Colonic mucosa (tissue), 4 donors: ENCODE data around the gene ACKR4. TPM values are rescaled to one million over a fixed set of nuclear protein-coding genes. Genes with fewer than 3 reads are reported as not detected.

ENCODE experiments used
- DNase-seq: peaks from one replicate; pipeline ENCODE4 v3.0.0-alpha.2; 2020
- H3K27ac ChIP-seq: fragments of 200-600 bp; one replicate; pipeline ENCODE4 v1.8.0; 2021
- H3K27me3 ChIP-seq: fragments of 200-600 bp; one replicate; pipeline ENCODE4 v1.8.0; 2021
- H3K36me3 ChIP-seq: fragments of 200-600 bp; one replicate; pipeline ENCODE4 v1.8.0; 2021
- H3K4me1 ChIP-seq: fragments of 200-600 bp; one replicate; pipeline ENCODE4 v1.8.0; 2021; ENCODE audit warnings: mild to moderate bottlenecking
- H3K4me3 ChIP-seq: fragments of 200-600 bp; one replicate; pipeline ENCODE4 v1.8.0; 2021
- H3K9ac ChIP-seq, 2 donors: one replicate each; pipeline ENCODE4 v1.7.0; 2013; ENCODE audit warnings: control low read depth in 2 of 2, low read depth in 2 of 2, low read length in 2 of 2
- H3K9me3 ChIP-seq: fragments of 200-600 bp; one replicate; pipeline ENCODE4 v1.8.0; 2021
- intact Hi-C: fragments of 100-400 bp; cut with DNase I; formaldehyde crosslinking; loops from one replicate; pipeline ENCODE4 v1.14.1; 2022
- total RNA-seq, 2 donors: library from RNA; stranded (reverse); fragmentation: NEBNext Ultra II Directional in 1 of 2; extraction: Animal tissue kit (Norgen Biotek cat#: 25700) in 1 of 2; gene quantifications; one replicate each; pipeline ENCODE4 v1.2.1, GENCODE V29; 2021
- TF ChIP-seq, protein P1 (sequence below): fragments of 200-600 bp; IDR thresholded peaks from one replicate; pipeline ENCODE4 v1.8.0; 2022; ENCODE audit warnings: antibody characterized with exemption, mild to moderate bottlenecking
- donor health status: healthy.
- donor health status: DM: no; HTN: no; CAD: no.
- donor health status: DM: no; HTN: no; CAD: no.

Gene ACKR4
- total RNA-seq, 2 donors from 2014 or later = 0.90 TPM; not detected in 1

DNA sequence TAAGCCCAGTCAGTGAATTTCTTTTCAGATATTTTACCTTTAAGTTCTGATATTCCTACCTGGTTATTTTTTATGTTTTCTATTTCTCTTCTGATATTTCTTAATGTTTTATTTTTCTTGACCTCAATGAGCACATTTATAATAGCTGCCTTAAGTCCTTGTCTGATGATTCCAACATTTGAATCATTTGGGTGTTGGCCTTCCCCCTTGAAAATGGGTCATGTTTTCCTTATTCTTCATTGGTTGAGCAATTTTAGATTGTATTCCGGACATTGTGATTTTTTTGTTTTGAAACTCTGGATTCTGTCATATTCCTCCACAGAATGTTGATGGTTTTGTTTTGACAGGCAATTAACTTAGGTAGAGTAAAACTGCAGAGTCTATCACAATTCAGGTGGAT lies 9.7 kb upstream of the ACKR4 start:
- H3K27ac ChIP-seq = no peak overlapping the region
- H3K9ac ChIP-seq = no peak overlapping the region
- intact Hi-C loops = no loop called here
- DNase-seq = no peak
- no peak overlapping the region for H3K4me3 ChIP-seq
- H3K4me1 ChIP-seq = no peaks in the 10 kb centered on the region
- no peaks in the 10 kb centered on the region for H3K36me3 ChIP-seq
- TF ChIP-seq, protein P1, sequence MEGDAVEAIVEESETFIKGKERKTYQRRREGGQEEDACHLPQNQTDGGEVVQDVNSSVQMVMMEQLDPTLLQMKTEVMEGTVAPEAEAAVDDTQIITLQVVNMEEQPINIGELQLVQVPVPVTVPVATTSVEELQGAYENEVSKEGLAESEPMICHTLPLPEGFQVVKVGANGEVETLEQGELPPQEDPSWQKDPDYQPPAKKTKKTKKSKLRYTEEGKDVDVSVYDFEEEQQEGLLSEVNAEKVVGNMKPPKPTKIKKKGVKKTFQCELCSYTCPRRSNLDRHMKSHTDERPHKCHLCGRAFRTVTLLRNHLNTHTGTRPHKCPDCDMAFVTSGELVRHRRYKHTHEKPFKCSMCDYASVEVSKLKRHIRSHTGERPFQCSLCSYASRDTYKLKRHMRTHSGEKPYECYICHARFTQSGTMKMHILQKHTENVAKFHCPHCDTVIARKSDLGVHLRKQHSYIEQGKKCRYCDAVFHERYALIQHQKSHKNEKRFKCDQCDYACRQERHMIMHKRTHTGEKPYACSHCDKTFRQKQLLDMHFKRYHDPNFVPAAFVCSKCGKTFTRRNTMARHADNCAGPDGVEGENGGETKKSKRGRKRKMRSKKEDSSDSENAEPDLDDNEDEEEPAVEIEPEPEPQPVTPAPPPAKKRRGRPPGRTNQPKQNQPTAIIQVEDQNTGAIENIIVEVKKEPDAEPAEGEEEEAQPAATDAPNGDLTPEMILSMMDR = no peak
- H3K9me3 ChIP-seq = no peaks in the 10 kb centered on the region
- H3K27me3 ChIP-seq = no peaks in the 10 kb centered on the region

GRCh38 chr3:132592216-132592615 lies 4.9 kb upstream of the ACKR4 start:
- H3K4me3 ChIP-seq = no peak overlapping the region
- TF ChIP-seq, protein P1 = no peak
- H3K27ac ChIP-seq = no peak overlapping the region
- no peaks in the 10 kb centered on the region for H3K4me1 ChIP-seq
- no peak overlapping the region for H3K9ac ChIP-seq
- H3K9me3 ChIP-seq = no peaks in the 10 kb centered on the region
- no peaks in the 10 kb centered on the region for H3K36me3 ChIP-seq
- no peak for DNase-seq
- H3K27me3 ChIP-seq = no peaks in the 10 kb centered on the region
- intact Hi-C loops = no loop called here

GRCh38 chr3:132593241-132593946 lies 3.7 kb upstream of the ACKR4 start:
- Histone ChIP-seq H3K4me3 (no peak overlapping the region), H3K4me1 (no peaks in the 10 kb centered on the region), H3K27me3 (no peaks in the 10 kb centered on the region), H3K9ac (no peak overlapping the region), H3K27ac (no peak overlapping the region), H3K9me3 (no peaks in the 10 kb centered on the region), H3K36me3 (no peaks in the 10 kb centered on the region)
- intact Hi-C loops = no loop called here
- DNase-seq = no peak
- TF ChIP-seq, protein P1 = no peak

- H3K36me3 ChIP-seq = no peaks in the 10 kb centered on the region
- no peak overlapping the region for H3K27ac ChIP-seq
- no peaks in the 10 kb centered on the region for H3K4me1 ChIP-seq
- DNase-seq = no peak
- TF ChIP-seq, protein P1 = no peak
- no peaks in the 10 kb centered on the region for H3K9me3 ChIP-seq
- intact Hi-C loops = no loop called here
- no peaks in the 10 kb centered on the region for H3K27me3 ChIP-seq
- no peak overlapping the region for H3K4me3 ChIP-seq
- H3K9ac ChIP-seq = no peak overlapping the region
Measured at GRCh38 chr3:132593947-132594323, 3.1 kb upstream of the ACKR4 start.

GRCh38 chr3:132594498-132594897 lies 2.6 kb upstream of the ACKR4 start:
- no peaks in the 10 kb centered on the region for H3K27me3 ChIP-seq
- intact Hi-C loops = no loop called here
- H3K9ac ChIP-seq = no peak overlapping the region
- H3K27ac ChIP-seq = no peak overlapping the region
- TF ChIP-seq, protein P1 = no peak
- no peak for DNase-seq
- H3K9me3 ChIP-seq = no peaks in the 10 kb centered on the region
- H3K4me3 ChIP-seq = no peak overlapping the region
- H3K4me1 ChIP-seq = no peaks in the 10 kb centered on the region
- no peaks in the 10 kb centered on the region for H3K36me3 ChIP-seq
